Panc1 (cell line): ENCODE results near the gene NSMCE1. TPM values are rescaled to one million over a fixed set of nuclear protein-coding genes. Genes with fewer than 3 reads are reported as not detected.

Experiments used
- ATAC-seq: fragments of 200-7000 bp; cut with Tn5 transposase; 2 replicates; pipeline ENCODE4 v1.9.1; 2020; ENCODE audit warnings: mild to moderate bottlenecking, moderate library complexity
- BruUV-seq: library from RNA; stranded (reverse); fragments of 400-500 nt; replicated peaks from 2 replicates; lab custom pipeline; 2021; lab: Mats Ljungman, UMichigan
- CTCF ChIA-PET: fragments of 300-600 bp; sonication (Branson Sonifier 250); formaldehyde crosslinking; loops from one replicate; lab custom pipeline; 2022; ENCODE audit warnings: antibody characterized with exemption; lab: Charles Lee
- POLR2A ChIA-PET: fragments of 300-600 bp; sonication (Branson Sonifier 250); formaldehyde crosslinking; loops from one replicate; lab custom pipeline; 2022; ENCODE audit warnings: antibody characterized with exemption; lab: Charles Lee
- DNase-seq: peaks from one replicate; pipeline ENCODE4 v3.0.0-alpha.2; 2010; ENCODE audit warnings: low read depth, low spot score
- H3K27ac ChIP-seq: 2 replicates; pipeline ENCODE4 v1.5.1; 2011; ENCODE audit warnings: mild to moderate bottlenecking, low read length, inconsistent platforms
- H3K27me3 ChIP-seq: fragments of 200-500 bp; sonication (Bioruptor generic); 2 replicates; pipeline ENCODE4 v1.6.0; 2014; ENCODE audit warnings: low read length, inconsistent platforms; ENCODE audit not compliant: control insufficient read depth, insufficient read depth
- H3K36me3 ChIP-seq: fragments of 200-500 bp; sonication (Bioruptor generic); 2 replicates; pipeline ENCODE4 v1.5.1; 2014; ENCODE audit warnings: inconsistent platforms, mild to moderate bottlenecking, low read length, moderate library complexity; ENCODE audit not compliant: control insufficient read depth, insufficient read depth
- H3K4me1 ChIP-seq: 2 replicates; pipeline ENCODE4 v1.5.1; 2011; ENCODE audit warnings: inconsistent platforms, mild to moderate bottlenecking, low read length, moderate library complexity; ENCODE audit not compliant: control insufficient read depth, insufficient read depth
- H3K4me3 ChIP-seq, 2 experiments: 2 replicates each; pipeline ENCODE4 v1.5.1; 2011 to 2012; ENCODE audit warnings: low read depth in 2 of 2, low read length in 2 of 2, mild to moderate bottlenecking in 2 of 2, inconsistent platforms in 1 of 2, moderate library complexity in 1 of 2
- H3K9me3 ChIP-seq: fragments of 200-500 bp; sonication (Bioruptor generic); 2 replicates; pipeline ENCODE4 v1.5.1; 2014; ENCODE audit warnings: low read depth, mild to moderate bottlenecking, inconsistent platforms, low read length, moderate library complexity; ENCODE audit not compliant: control insufficient read depth, insufficient read depth
- CTCF ChIP-seq: fragments of 450-650 bp; IDR thresholded peaks from 2 replicates; pipeline ENCODE4 v1.5.1; 2017; ENCODE audit warnings: mild to moderate bottlenecking
- POLR2AphosphoS5 ChIP-seq: IDR thresholded peaks from 2 replicates; pipeline ENCODE4 v1.6.1; 2012; ENCODE audit warnings: mild to moderate bottlenecking, low read depth, low read length, moderate library complexity
- REST ChIP-seq, 2 experiments: IDR thresholded peaks; 2 replicates each; pipeline ENCODE4 v1.6.1; 2011 to 2012; ENCODE audit warnings: low read depth in 2 of 2, control low read depth in 1 of 2, low read length in 1 of 2, mild to moderate bottlenecking in 1 of 2, moderate library complexity in 1 of 2; ENCODE audit not compliant: insufficient read depth in 1 of 2
- SIN3A ChIP-seq: IDR thresholded peaks from 2 replicates; pipeline ENCODE4 v1.6.1; 2012; ENCODE audit warnings: low read depth, mild to moderate bottlenecking, low read length, moderate library complexity, borderline replicate concordance; ENCODE audit not compliant: insufficient read depth
- TCF7L2 ChIP-seq: IDR thresholded peaks from 2 replicates; pipeline ENCODE4 v1.6.1; 2011; ENCODE audit warnings: mild to moderate bottlenecking, low read depth, low read length, inconsistent platforms
- in situ Hi-C: cut with HindIII; loops from 2 replicates; pipeline ENCODE4 v1.10.0; 2016; ENCODE audit warnings: low sequenced_read_pairs, low pct_unique_long_range_greater_than_20kb
- intact Hi-C: fragments of 100-400 bp; cut with micrococcal nuclease; formaldehyde crosslinking; loops from one replicate; pipeline ENCODE4 v1.10.0; 2022; ENCODE audit not compliant: unreplicated experiment
- total RNA-seq: library from RNA; stranded (reverse); gene quantifications from one replicate; pipeline ENCODE4 v1.2.1, GENCODE V29; 2021; ENCODE audit not compliant: unreplicated experiment

Gene NSMCE1
- total RNA-seq, 1 experiment from 2014 or later = 48.2 TPM

- ATAC-seq = no peak
- H3K4me1 ChIP-seq = peaks cover 3% of the 10 kb centered on the region; the same call in 1 of the 2 replicates
- no peaks in the 10 kb centered on the region for H3K27me3 ChIP-seq
- TF ChIP-seq POLR2AphosphoS5 (no peak), REST (IDR thresholded peaks at IDR 0.05; ENCODE audit: insufficient read depth in 1 of 2, low read depth in 2 of 2, low read length in 1 of 2) (no peak), CTCF (no peak), TCF7L2 (no peak), SIN3A (no peak)
- BruUV-seq = no TSS peak
- H3K9me3 ChIP-seq = no peaks in the 10 kb centered on the region
- intact Hi-C loops (no loop called here), in situ Hi-C loops (no loop called here)
- no peak overlapping the region for H3K27ac ChIP-seq
- no peaks in the 10 kb centered on the region for H3K36me3 ChIP-seq
- DNase-seq = no peak
- CTCF ChIA-PET = no interaction called here
- H3K4me3 ChIP-seq = no peak overlapping the region
- POLR2A ChIA-PET = no interaction called here
Measured at GRCh38 chr16:27199235-27199586, 69.4 kb downstream of the NSMCE1 start.

GRCh38 chr16:27198451-27199234 lies 69.9 kb downstream of the NSMCE1 start:
- Histone ChIP-seq H3K4me1 (peaks cover 3% of the 10 kb centered on the region; the same call in 1 of the 2 replicates), H3K4me3 (no peak overlapping the region), H3K27me3 (no peaks in the 10 kb centered on the region), H3K36me3 (no peaks in the 10 kb centered on the region), H3K9me3 (no peaks in the 10 kb centered on the region), H3K27ac (no peak overlapping the region)
- in situ Hi-C loops = no loop called here
- intact Hi-C loops = no loop called here
- CTCF ChIA-PET = no interaction called here
- no TSS peak for BruUV-seq
- TF ChIP-seq CTCF (no peak), SIN3A (no peak), REST (IDR thresholded peaks at IDR 0.05; ENCODE audit: insufficient read depth in 1 of 2, low read depth in 2 of 2, low read length in 1 of 2) (no peak), TCF7L2 (no peak), POLR2AphosphoS5 (no peak)
- no peak for DNase-seq
- POLR2A ChIA-PET = no interaction called here
- ATAC-seq = no peak
